Tibial nerve (tissue), 4 donors: Measurements from ENCODE around the gene HNRNPLL. TPM values are rescaled to one million over a fixed set of nuclear protein-coding genes. Genes with fewer than 3 reads are reported as not detected.

Experiments
- DNase-seq, 2 donors: peaks; one replicate each; pipeline ENCODE4 v3.0.0-alpha.2; 2019; ENCODE audit warnings: low spot score in 2 of 2
- H3K27ac ChIP-seq, 4 donors: fragments of 200-600 bp; sonication (generic) in 3 of 4; one replicate each; pipeline ENCODE4 v1.5.1; 2017 to 2019; ENCODE audit warnings: mild to moderate bottlenecking in 1 of 4
- H3K27me3 ChIP-seq, 2 donors: fragments of 200-600 bp; sonication (generic) in 1 of 2; one replicate each; pipeline versions ENCODE4 v1.5.1 to v1.6.0; 2017 to 2019
- H3K36me3 ChIP-seq, 3 donors: fragments of 200-600 bp; sonication (generic); one replicate each; pipeline ENCODE4 v1.5.1; 2018 to 2019
- H3K4me1 ChIP-seq, 4 donors: fragments of 200-600 bp; sonication (generic) in 3 of 4; one replicate each; pipeline ENCODE4 v1.5.1; 2017 to 2019
- H3K4me3 ChIP-seq, 4 donors: fragments of 200-600 bp; sonication (generic) in 3 of 4; one replicate each; pipeline ENCODE4 v1.5.1; 2017 to 2019; ENCODE audit warnings: mild to moderate bottlenecking in 1 of 4, moderate library complexity in 1 of 4
- H3K9me3 ChIP-seq, 4 donors: fragments of 200-600 bp; sonication (generic) in 3 of 4; one replicate each; pipeline ENCODE4 v1.5.1; 2017 to 2019
- CTCF ChIP-seq, 5 experiments: fragments of 200-600 bp in 3 of 5; fragments of 450-650 bp in 2 of 5; sonication (generic) in 3 of 5; IDR thresholded peaks; one replicate each; pipeline ENCODE4 v1.5.1; 2016 to 2019; ENCODE audit warnings: antibody characterized with exemption in 5 of 5, mild to moderate bottlenecking in 3 of 5, moderate library complexity in 2 of 5
- EP300 ChIP-seq, 2 donors: sonication (generic); formaldehyde crosslinking; IDR thresholded peaks; one replicate each; pipeline ENCODE4 v1.6.1; 2017; ENCODE audit warnings: antibody characterized with exemption in 2 of 2, mild to moderate bottlenecking in 1 of 2
- POLR2A ChIP-seq, 2 donors: fragments of 450-650 bp; IDR thresholded peaks; one replicate each; pipeline ENCODE4 v1.6.1; 2017; ENCODE audit warnings: antibody characterized with exemption in 2 of 2, mild to moderate bottlenecking in 2 of 2, moderate library complexity in 2 of 2
- WGBS, 2 donors: methylation state at CpG; one replicate each; pipeline ENCODE4 v1.1.5; 2018; 5-methylcytosine and 5-hydroxymethylcytosine counted together
- total RNA-seq, 4 donors: library from RNA; depleted of rRNA; stranded (reverse); fragments of >200 nt; gene quantifications; one replicate each; pipeline ENCODE4 v1.1.0, GENCODE V29; 2016

Gene HNRNPLL
- total RNA-seq, 4 donors from 2014 or later, result 49.5 to 62.5 (median 53.5) TPM

DNA sequence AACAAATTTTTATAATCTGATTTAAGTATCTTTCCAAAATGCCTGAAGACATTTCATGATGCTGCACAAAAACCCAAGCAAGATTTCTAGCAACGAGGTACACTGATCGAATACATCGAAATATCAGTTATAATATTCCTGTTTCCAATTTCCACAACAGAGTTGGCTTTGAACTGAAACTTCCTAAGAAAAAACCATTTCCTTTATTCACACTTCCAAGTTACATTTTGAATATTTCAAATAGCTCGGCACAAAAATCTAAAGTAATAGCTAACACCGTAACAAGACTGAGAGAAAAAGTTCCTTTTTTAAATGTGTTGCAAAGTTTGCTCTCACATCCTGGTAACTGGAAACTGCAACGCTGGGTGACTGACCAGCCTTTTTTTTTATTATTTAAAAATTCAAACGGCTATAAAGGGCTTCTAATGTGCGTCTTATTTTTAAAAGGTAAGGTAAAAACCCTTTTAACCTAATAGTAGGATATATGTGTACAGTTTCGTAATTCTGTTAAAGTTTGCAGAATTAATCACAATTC, 1.7 kb downstream of the HNRNPLL start:
- TF ChIP-seq EP300 (IDR thresholded peaks at IDR 0.05) (no peak), POLR2A (IDR thresholded peaks at IDR 0.05) (no peak), CTCF (IDR thresholded peaks at IDR 0.05) (no peak)
- no peak for DNase-seq
- Histone ChIP-seq H3K9me3 (no peaks in the 10 kb centered on the region), H3K27me3 (no peaks in the 10 kb centered on the region), H3K27ac (peak overlapping the region in 3 of 4 donors; percentile 97 to 98 (median 98)), H3K4me1 (peaks cover 0 to 59% (median 40%) of the 10 kb centered on the region in 4 donors), H3K36me3 (no peaks in the 10 kb centered on the region), H3K4me3 (peak overlapping the region; percentile 82 to 98 (median 89))
- 7 to 9% methylated on average over 9 of the region's 9 CpGs for WGBS, 2 donors

- H3K4me1 ChIP-seq, result peaks cover 0 to 59% (median 40%) of the 10 kb centered on the region in 4 donors
- TF ChIP-seq EP300 (IDR thresholded peaks at IDR 0.05) (no peak), CTCF (IDR thresholded peaks at IDR 0.05) (no peak), POLR2A (IDR thresholded peaks at IDR 0.05) (no peak)
- WGBS, 2 donors, result 40 to 50% methylated on average over 15 of the region's 15 CpGs
- peak overlapping the region in 3 of 4 donors; percentile 97 to 98 (median 98) for H3K27ac ChIP-seq
- H3K27me3 ChIP-seq, result no peaks in the 10 kb centered on the region
- peak overlapping the region in 3 of 4 donors; percentile 82 to 98 (median 88) for H3K4me3 ChIP-seq
- H3K9me3 ChIP-seq, result no peaks in the 10 kb centered on the region
- no peaks in the 10 kb centered on the region for H3K36me3 ChIP-seq
- DNase-seq, result no peak
These were observed 2.4 kb downstream of the HNRNPLL start for GRCh38 chr2:38600242-38600891.

DNA sequence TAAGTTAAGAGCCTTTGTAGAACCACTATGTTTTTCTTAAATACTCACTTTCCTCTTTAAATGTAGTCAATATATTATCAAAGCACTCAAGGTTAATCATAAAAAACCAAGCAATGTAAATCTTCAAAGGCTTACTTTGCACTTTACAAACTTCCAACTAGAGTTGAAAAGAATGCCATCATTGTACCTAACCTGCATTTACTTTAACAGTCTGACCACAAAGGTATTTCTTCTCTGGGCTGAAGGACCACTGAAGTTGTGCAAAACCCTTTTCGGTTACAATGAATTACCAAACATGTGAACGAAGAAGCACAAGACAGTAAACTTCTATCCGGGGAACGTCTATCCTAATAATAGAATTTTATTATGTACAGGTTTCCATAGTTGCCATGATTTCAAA, 3.0 kb downstream of the HNRNPLL start:
- Histone ChIP-seq H3K27me3 (no peaks in the 10 kb centered on the region), H3K4me1 (peaks cover 0 to 61% (median 40%) of the 10 kb centered on the region in 4 donors), H3K36me3 (no peaks in the 10 kb centered on the region), H3K9me3 (no peaks in the 10 kb centered on the region), H3K27ac (peak overlapping the region in 1 of 4 donors; percentile 98), H3K4me3 (peak overlapping the region in 1 of 4 donors; percentile 82)
- TF ChIP-seq EP300 (IDR thresholded peaks at IDR 0.05), result no peak
- no peak for TF ChIP-seq POLR2A (IDR thresholded peaks at IDR 0.05)
- TF ChIP-seq CTCF (IDR thresholded peaks at IDR 0.05), result no peak
- 24 to 38% methylated on average over 4 of the region's 4 CpGs for WGBS, 2 donors
- no peak for DNase-seq

GRCh38 chr2:38598991-38599295, 3.8 kb downstream of the HNRNPLL start:
- peaks cover 0 to 65% (median 40%) of the 10 kb centered on the region in 4 donors for H3K4me1 ChIP-seq
- 0 to 2% methylated on average over 1 of the region's 1 CpG for WGBS, 2 donors

More at GRCh38 chr2:38598991-38599295, 3.8 kb downstream of the HNRNPLL start:
- Histone ChIP-seq H3K27ac (peak overlapping the region in 2 of 4 donors; percentile 64 to 98), H3K36me3 (no peaks in the 10 kb centered on the region), H3K4me3 (no peak overlapping the region), H3K9me3 (no peaks in the 10 kb centered on the region), H3K27me3 (no peaks in the 10 kb centered on the region)
- no peak for DNase-seq
- TF ChIP-seq POLR2A (IDR thresholded peaks at IDR 0.05) (no peak), CTCF (IDR thresholded peaks at IDR 0.05) (no peak)
